Mononuclear cell (primary cell): ENCODE measurements around the gene CBFA2T2. TPM values are rescaled to one million over a fixed set of nuclear protein-coding genes. Genes with fewer than 3 reads are reported as not detected.
"Not testable (repeated sequence)": the region's sequence is repeated elsewhere in the genome, so short reads cannot be mapped to it uniquely, and the experiment has no call there.

Source experiments
- H3K27me3 ChIP-seq: 2 replicates; pipeline ENCODE4 v1.6.0; 2011; ENCODE audit warnings: low read length, control low read depth; ENCODE audit not compliant: insufficient read depth
- H3K4me1 ChIP-seq: 2 replicates; pipeline ENCODE4 v1.5.1; 2011; ENCODE audit warnings: mild to moderate bottlenecking, low read length, control low read depth; ENCODE audit not compliant: insufficient read depth
- H3K4me3 ChIP-seq: 2 replicates; pipeline ENCODE4 v1.5.1; 2011; ENCODE audit warnings: mild to moderate bottlenecking, low read length, moderate library complexity
- H3K9me3 ChIP-seq: 2 replicates; pipeline ENCODE4 v1.5.1; 2011; ENCODE audit warnings: low read depth, mild to moderate bottlenecking, control low read depth, low read length
- total RNA-seq: library from RNA; depleted of rRNA; stranded (reverse); fragments of >200 nt; gene quantifications from one replicate; pipeline ENCODE4 v1.2.3, GENCODE V29; 2012

Gene CBFA2T2
- total RNA-seq, 1 donor = 8.9 TPM

- Histone ChIP-seq H3K27me3 (no peaks in the 10 kb centered on the region), H3K9me3 (no peaks in the 10 kb centered on the region), H3K4me1 (peaks cover 45% of the 10 kb centered on the region), H3K4me3 (no peak overlapping the region)
Observed at GRCh38 chr20:33687993-33688937, 198.4 kb downstream of the CBFA2T2 start.

- Histone ChIP-seq H3K4me1 (peaks cover 45% of the 10 kb centered on the region), H3K27me3 (no peaks in the 10 kb centered on the region), H3K4me3 (no peak overlapping the region), H3K9me3 (no peaks in the 10 kb centered on the region)
Observed at GRCh38 chr20:33688938-33689424, 199.1 kb downstream of the CBFA2T2 start.

- Histone ChIP-seq H3K4me1 (peaks cover 43% of the 10 kb centered on the region), H3K4me3 (no peak overlapping the region), H3K9me3 (no peaks in the 10 kb centered on the region), H3K27me3 (no peaks in the 10 kb centered on the region)
Observed at GRCh38 chr20:33689493-33689892, 199.6 kb downstream of the CBFA2T2 start.

GRCh38 chr20:33689973-33690372, 200.1 kb downstream of the CBFA2T2 start:
- H3K9me3 ChIP-seq = no peaks in the 10 kb centered on the region
- H3K27me3 ChIP-seq = no peaks in the 10 kb centered on the region
- peaks cover 38% of the 10 kb centered on the region for H3K4me1 ChIP-seq
- no peak overlapping the region for H3K4me3 ChIP-seq

GRCh38 chr20:33693289-33693688, 203.4 kb downstream of the CBFA2T2 start:
- Histone ChIP-seq H3K27me3 (no peaks in the 10 kb centered on the region), H3K9me3 (no peaks in the 10 kb centered on the region), H3K4me1 (peaks cover 20% of the 10 kb centered on the region), H3K4me3 (no peak overlapping the region)

GRCh38 chr20:33693741-33694638, 204.1 kb downstream of the CBFA2T2 start:
- H3K9me3 ChIP-seq = no peaks in the 10 kb centered on the region
- peaks cover 20% of the 10 kb centered on the region for H3K4me1 ChIP-seq
- H3K27me3 ChIP-seq = no peaks in the 10 kb centered on the region
- H3K4me3 ChIP-seq = no peak overlapping the region

- H3K4me1 ChIP-seq = peaks cover 15% of the 10 kb centered on the region
- H3K4me3 ChIP-seq = no peak overlapping the region
- no peaks in the 10 kb centered on the region for H3K27me3 ChIP-seq
- H3K9me3 ChIP-seq = no peaks in the 10 kb centered on the region
Observed at GRCh38 chr20:33694639-33695012, 204.7 kb downstream of the CBFA2T2 start.

DNA sequence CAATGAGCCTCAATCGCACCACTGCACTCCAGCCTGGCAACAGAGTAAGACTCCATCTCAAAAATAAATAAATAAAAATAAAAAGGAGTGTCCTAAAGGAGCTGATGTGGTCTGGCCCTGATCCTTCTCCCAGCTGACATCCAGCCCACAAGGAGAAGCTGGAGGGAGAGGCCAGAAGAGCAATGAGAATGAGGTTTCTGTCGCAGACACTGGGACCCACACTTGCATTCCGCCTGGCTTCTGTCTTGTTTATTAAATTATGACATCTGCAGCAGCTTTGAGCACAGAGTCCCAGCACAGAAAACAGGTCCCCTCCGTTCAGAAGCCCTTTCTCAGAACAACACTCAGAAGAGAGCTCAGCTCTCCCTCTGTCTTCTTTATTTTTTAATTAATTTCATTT, 206.6 kb downstream of the CBFA2T2 start:
- Histone ChIP-seq H3K4me3 (no peak overlapping the region), H3K4me1 (no peaks in the 10 kb centered on the region), H3K9me3 (no peaks in the 10 kb centered on the region), H3K27me3 (no peaks in the 10 kb centered on the region)

DNA sequence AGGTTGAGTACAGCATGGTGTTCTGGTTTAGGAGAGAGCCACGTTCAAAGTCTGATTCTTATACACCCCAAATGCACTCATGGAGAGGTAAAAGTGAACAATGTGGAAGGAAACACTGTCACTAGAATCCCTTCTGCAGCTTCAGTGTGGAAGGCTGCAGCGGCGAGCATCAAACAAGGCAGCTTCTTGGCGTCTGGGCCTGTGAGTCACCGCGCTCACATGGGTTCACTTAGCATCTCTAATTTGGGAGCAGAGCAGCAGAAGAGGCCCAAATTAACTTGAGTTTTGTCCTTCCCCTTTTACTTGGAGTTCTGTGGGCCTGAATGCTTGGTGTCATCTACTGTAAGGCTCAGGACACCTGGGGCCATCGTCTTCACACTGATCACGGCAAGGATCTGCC, 207.2 kb downstream of the CBFA2T2 start:
- no peaks in the 10 kb centered on the region for H3K9me3 ChIP-seq
- H3K4me1 ChIP-seq = no peaks in the 10 kb centered on the region
- H3K27me3 ChIP-seq = no peaks in the 10 kb centered on the region
- H3K4me3 ChIP-seq = no peak overlapping the region

DNA sequence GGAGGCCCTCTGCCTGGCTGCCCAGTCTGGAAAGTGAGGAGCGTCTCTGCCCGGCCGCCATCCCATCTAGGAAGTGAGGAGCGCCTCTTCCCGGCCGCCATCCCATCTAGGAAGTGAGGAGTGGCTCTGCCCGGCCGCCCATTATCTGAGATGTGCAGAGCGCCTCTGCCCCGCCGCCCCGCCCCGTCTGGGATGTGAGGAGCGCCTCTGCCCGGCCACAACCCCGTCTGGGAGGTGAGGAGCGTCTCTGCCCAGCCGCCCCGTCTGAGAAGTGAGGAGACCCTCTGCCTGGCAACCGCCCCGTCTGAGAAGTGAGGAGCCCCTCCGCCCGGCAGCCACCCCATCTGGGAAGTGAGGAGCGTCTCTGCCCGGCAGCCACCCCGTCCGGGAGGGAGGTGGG, 209.1 kb downstream of the CBFA2T2 start:
- not testable (repeated sequence) for H3K9me3 ChIP-seq

More for the DNA sequence above, 209.1 kb downstream of the CBFA2T2 start:
- H3K27me3 ChIP-seq, H3K4me1 ChIP-seq, H3K4me3 ChIP-seq: not testable (repeated sequence)

Other genes with a start within 250 kb of the CBFA2T2 start
- not detected for gene BPIFB1, start 206.9 kb upstream of the CBFA2T2 start, total RNA-seq
- 34.6 TPM for gene CDK5RAP1, start 88.6 kb upstream of the CBFA2T2 start, total RNA-seq
- gene SNTA1, start 46.3 kb upstream of the CBFA2T2 start, total RNA-seq = 2.9 TPM
- 0.21 TPM for gene C20orf144, start 172.2 kb downstream of the CBFA2T2 start, total RNA-seq
- 0.42 TPM for gene ACTL10, start 176.8 kb downstream of the CBFA2T2 start, total RNA-seq
- gene NECAB3, start 184.3 kb downstream of the CBFA2T2 start, total RNA-seq = 4.6 TPM
- gene E2F1, start 196.3 kb downstream of the CBFA2T2 start, total RNA-seq = 2.0 TPM
- 2.4 TPM for gene PXMP4, start 230.2 kb downstream of the CBFA2T2 start, total RNA-seq
- gene ZNF341, start 241.9 kb downstream of the CBFA2T2 start, total RNA-seq = 0.73 TPM